HepG2 (cell line): ENCODE measurements around the gene CPXM2. TPM values are rescaled to one million over a fixed set of nuclear protein-coding genes. Genes with fewer than 3 reads are reported as not detected.
A peak's percentile ranks its signal among the peaks of the same experiment; 100 is the strongest.

Experiments used
- ATAC-seq: fragments of 200-7000 bp; cut with Tn5 transposase; 3 replicates; pipeline ENCODE4 v1.9.1; 2020; ENCODE audit warnings: mild to moderate bottlenecking, moderate library complexity
- BruUV-seq: library from RNA; stranded (reverse); fragments of 400-500 nt; replicated peaks from 2 replicates; lab custom pipeline; 2021; lab: Mats Ljungman, UMichigan
- CTCF ChIA-PET: fragments of 300-600 bp; formaldehyde crosslinking; extraction: SDS; loops from one replicate; lab custom pipeline; 2021; ENCODE audit warnings: low total read pairs, inconsistent platforms, low intra/inter-chr PET ratio; lab: Yijun Ruan, JAX
- POLR2A ChIA-PET: fragments of 350-600 bp; sonication (Branson Sonifier 250); formaldehyde crosslinking; loops from one replicate; lab custom pipeline; 2020; ENCODE audit warnings: antibody characterized with exemption, inconsistent platforms; lab: Yijun Ruan, JAX
- DNase-seq: peaks from one replicate; pipeline ENCODE4 v3.0.0-alpha.2; 2015; ENCODE audit warnings: low spot score
- FAIRE-seq: peaks from 3 replicates; lab custom pipeline; 2011; peaks lifted over from hg19 to GRCh38; lab: Jason Lieb, UNC
- H2AFZ ChIP-seq: one replicate; pipeline ENCODE4 v1.6.1; 2011; ENCODE audit warnings: low read length, inconsistent platforms
- H3K27ac ChIP-seq: fragments of 300-600 bp; 3 replicates; pipeline ENCODE4 v1.8.0; 2011; ENCODE audit warnings: mixed run types, mild to moderate bottlenecking, mixed read lengths, low read length, inconsistent platforms; ENCODE audit not compliant: insufficient read depth; ENCODE audit errors: extremely low read length
- H3K27me3 ChIP-seq, 2 experiments: fragments of 200-600 bp in 1 of 2; 2 replicates in 1 of 2; 3 replicates in 1 of 2; pipeline versions ENCODE4 v1.6.0 to v1.8.0; 2011; ENCODE audit warnings: low read length in 2 of 2, mild to moderate bottlenecking in 2 of 2, moderate library complexity in 2 of 2, inconsistent platforms in 1 of 2; ENCODE audit not compliant: insufficient read depth in 2 of 2, control insufficient read depth in 1 of 2
- H3K36me3 ChIP-seq, 2 experiments: fragments of 200-600 bp in 1 of 2; replicated peaks in 1 of 2; 2 replicates in 1 of 2; 3 replicates in 1 of 2; pipeline versions ENCODE4 v1.5.1 to v1.8.0; 2011; ENCODE audit warnings: low read length in 2 of 2, inconsistent platforms in 1 of 2; ENCODE audit not compliant: insufficient read depth in 2 of 2, control insufficient read depth in 1 of 2
- H3K4me1 ChIP-seq: 2 replicates; pipeline ENCODE4 v1.5.1; 2012; ENCODE audit warnings: low read length, inconsistent platforms; ENCODE audit not compliant: insufficient read depth
- H3K4me2 ChIP-seq: 2 replicates; pipeline ENCODE4 v1.6.0; 2011; ENCODE audit warnings: low read depth, low read length, inconsistent platforms
- H3K4me3 ChIP-seq, 3 experiments: fragments of 200-600 bp in 1 of 3; sonication (generic), shearing (Covaris generic) in 1 of 3; replicated peaks in 1 of 3; 2 replicates each; pipeline ENCODE4 v1.5.1; 2011 to 2016; ENCODE audit warnings: low read length in 3 of 3, inconsistent platforms in 2 of 3, low read depth in 2 of 3, mild to moderate bottlenecking in 2 of 3, control low read depth in 1 of 3, mixed read lengths in 1 of 3; ENCODE audit not compliant: insufficient read depth in 1 of 3
- H3K79me2 ChIP-seq: one replicate; pipeline ENCODE4 v1.6.1; 2011; ENCODE audit warnings: low read length, inconsistent platforms; ENCODE audit not compliant: insufficient read depth
- H3K9ac ChIP-seq: 2 replicates; pipeline ENCODE4 v1.6.0; 2011; ENCODE audit warnings: mild to moderate bottlenecking, low read depth, low read length, inconsistent platforms; ENCODE audit not compliant: insufficient read depth
- H3K9me3 ChIP-seq: 2 replicates; pipeline ENCODE4 v1.5.1; 2012; ENCODE audit warnings: mild to moderate bottlenecking, low read length
- H4K20me1 ChIP-seq: 2 replicates; pipeline ENCODE4 v1.6.0; 2011; ENCODE audit warnings: inconsistent platforms, mild to moderate bottlenecking, low read length, moderate library complexity; ENCODE audit not compliant: insufficient read depth
- HNF4A ChIP-seq: sonication (generic); formaldehyde crosslinking; IDR thresholded peaks from 2 replicates; pipeline ENCODE4 v1.4.0; 2020; ENCODE audit warnings: missing genetic modification reagents
- MLX ChIP-seq: IDR thresholded peaks from 2 replicates; pipeline ENCODE4 v1.6.1; 2016
- MTF1 ChIP-seq: sonication (generic); formaldehyde crosslinking; IDR thresholded peaks from 2 replicates; pipeline ENCODE4 v1.5.0; 2020; ENCODE audit warnings: missing genetic modification reagents
- NFE2L2 ChIP-seq: fragments of 150-350 bp; IDR thresholded peaks from 2 replicates; pipeline ENCODE4 v1.6.1; 2014; ENCODE audit warnings: low read length
- SP5 ChIP-seq: IDR thresholded peaks from 2 replicates; pipeline ENCODE4 v1.6.1; 2016; ENCODE audit warnings: low read depth, borderline replicate concordance
- TEAD2 ChIP-seq: sonication (generic); formaldehyde crosslinking; IDR thresholded peaks from 2 replicates; pipeline ENCODE4 v1.9.0; 2021; ENCODE audit warnings: missing genetic modification reagents
- THAP7 ChIP-seq: sonication (generic); formaldehyde crosslinking; IDR thresholded peaks from 2 replicates; pipeline ENCODE4 v1.8.1; 2023; ENCODE audit warnings: mild to moderate bottlenecking, missing genetic modification reagents
- ZBTB34 ChIP-seq: sonication (generic); formaldehyde crosslinking; IDR thresholded peaks from 2 replicates; pipeline ENCODE4 v1.8.0; 2022; ENCODE audit warnings: mild to moderate bottlenecking, missing genetic modification reagents
- ZBTB42 ChIP-seq: sonication (generic); formaldehyde crosslinking; IDR thresholded peaks from 2 replicates; pipeline ENCODE4 v1.5.0; 2020; ENCODE audit warnings: mild to moderate bottlenecking, missing genetic modification reagents
- ZBTB49 ChIP-seq: sonication (generic); formaldehyde crosslinking; IDR thresholded peaks from 2 replicates; pipeline ENCODE4 v1.4.0; 2020; ENCODE audit warnings: missing genetic modification reagents, borderline replicate concordance
- ZHX1 ChIP-seq: sonication (generic); formaldehyde crosslinking; IDR thresholded peaks from 2 replicates; pipeline ENCODE4 v1.8.1; 2022; ENCODE audit warnings: low read depth, mild to moderate bottlenecking, missing genetic modification reagents
- ZNF225 ChIP-seq: sonication (generic); formaldehyde crosslinking; IDR thresholded peaks from 2 replicates; pipeline ENCODE4 v1.4.0; 2020; ENCODE audit warnings: mild to moderate bottlenecking, missing genetic modification reagents
- ZNF34 ChIP-seq: sonication (generic); formaldehyde crosslinking; IDR thresholded peaks from 2 replicates; pipeline ENCODE4 v1.4.0; 2020; ENCODE audit warnings: mild to moderate bottlenecking, missing genetic modification reagents, borderline replicate concordance
- ZNF562 ChIP-seq: sonication (generic); formaldehyde crosslinking; IDR thresholded peaks from 2 replicates; pipeline ENCODE4 v1.8.0; 2022; ENCODE audit warnings: missing genetic modification reagents, borderline replicate concordance
- ZNF879 ChIP-seq: sonication (generic); formaldehyde crosslinking; IDR thresholded peaks from 2 replicates; pipeline ENCODE4 v1.8.1; 2023; ENCODE audit warnings: missing genetic modification reagents
- ZSCAN9 ChIP-seq: IDR thresholded peaks from 2 replicates; pipeline ENCODE4 v1.6.1; 2016; ENCODE audit warnings: borderline replicate concordance
- WGBS: methylation state at CpG from one replicate; pipeline ENCODE4 v1.1.6; 2017; ENCODE audit warnings: low lambda C conversion rate; 5-methylcytosine and 5-hydroxymethylcytosine counted together
- in situ Hi-C: cut with HindIII; loops from 2 replicates; pipeline ENCODE4 v1.10.0; 2017; ENCODE audit warnings: low pct_unique_long_range_greater_than_20kb; ENCODE audit not compliant: extremely low pct_ligation_motif_present
- intact Hi-C: fragments of 100-400 bp; cut with micrococcal nuclease; formaldehyde crosslinking; loops from one replicate; pipeline ENCODE4 v1.10.0; 2022; ENCODE audit not compliant: unreplicated experiment
- polyA plus RNA-seq, 8 experiments: library from polyadenylated mRNA; depleted of rRNA in 3 of 8; stranded (reverse) in 7 of 8; unstranded in 1 of 8; fragments of >200 nt; fragmentation: Illumina TruSeq in 4 of 8; extraction: Trizol in 4 of 8; gene quantifications; 2 replicates each; pipeline versions ENCODE4 v1.2.1 to v1.2.3, GENCODE V29; 2011 to 2016; ENCODE audit warnings: low read depth in 4 of 8, missing spikeins in 1 of 8, mixed read lengths in 1 of 8; ENCODE audit not compliant: insufficient read depth in 1 of 8
- total RNA-seq, 5 experiments: library from RNA; depleted of rRNA; stranded (reverse); fragments of >200 nt; fragmentation: Illumina TruSeq; extraction: Trizol; gene quantifications; 2 replicates each; pipeline ENCODE4 v1.2.3, GENCODE V29; 2016; ENCODE audit warnings: low read depth in 1 of 5

The CPXM2 gene
- total and polyA plus RNA-seq, 2 of the 13 experiments (the other 11 are each of a cell fraction or from before 2014, with no cell fraction given) = 0.03 TPM; not detected in 1

GRCh38 chr10:123759501-123760031, 132.0 kb downstream of the CPXM2 start:
- ChIA-PET CTCF (no interaction called here), POLR2A (no interaction called here)
- intact Hi-C loops (no loop called here), in situ Hi-C loops (no loop called here)
- H2AFZ ChIP-seq = no peak overlapping the region
- FAIRE-seq (no peak), DNase-seq (no peak), ATAC-seq (peak; percentile 71)
- H3K36me3 ChIP-seq = no peaks in the 10 kb centered on the region
- no peak overlapping the region for H3K4me3 ChIP-seq
- peaks cover 11% of the 10 kb centered on the region; the same call in 1 of the 2 replicates for H3K4me1 ChIP-seq
- H3K79me2 ChIP-seq = no peaks in the 10 kb centered on the region
- H4K20me1 ChIP-seq = no peaks in the 10 kb centered on the region
- H3K27me3 ChIP-seq = peaks cover 7 to 34% of the 10 kb centered on the region in 2 experiments
- H3K9ac ChIP-seq = no peak overlapping the region
- BruUV-seq = no TSS peak
- H3K27ac ChIP-seq = no peak overlapping the region
- no peaks in the 10 kb centered on the region for H3K9me3 ChIP-seq
- H3K4me2 ChIP-seq = no peak overlapping the region
- 18% methylated on average over 5 of the region's 8 CpGs for WGBS
- TF ChIP-seq ZNF562 (CRISPR knock-in tag) = no peak
- no peak for TF ChIP-seq ZHX1 (CRISPR knock-in tag)
- TF ChIP-seq MTF1 (CRISPR knock-in tag) = no peak
- peak; percentile 42 for TF ChIP-seq HNF4A (CRISPR knock-in tag)
- no peak for TF ChIP-seq ZNF225
- TF ChIP-seq ZBTB34 (CRISPR knock-in tag) = no peak
- TF ChIP-seq ZBTB49 (CRISPR knock-in tag) = no peak
- TF ChIP-seq ZBTB42 (CRISPR knock-in tag) = no peak
- TF ChIP-seq MLX (CRISPR knock-in tag) = no peak
- no peak for TF ChIP-seq ZNF879 (CRISPR knock-in tag)
- TF ChIP-seq THAP7 = no peak
- TF ChIP-seq ZSCAN9 (CRISPR knock-in tag) = no peak
- TF ChIP-seq TEAD2 = no peak
- no peak for TF ChIP-seq ZNF34 (CRISPR knock-in tag)
- TF ChIP-seq NFE2L2 = no peak
- TF ChIP-seq SP5 (CRISPR knock-in tag) = 0 out of 2 replicates have a peak, but pooled peaks have one; percentile 9
